Heart right ventricle (tissue), 16 donors: ENCODE results near the gene TCHHL1. TPM values are rescaled to one million over a fixed set of nuclear protein-coding genes. Genes with fewer than 3 reads are reported as not detected.

Source experiments
- ATAC-seq, 8 donors: fragments of 200-7000 bp; cut with Tn5 transposase; one replicate each; pipeline ENCODE4 v1.9.1; 2020; ENCODE audit warnings: mild to moderate bottlenecking in 8 of 8, moderate library complexity in 8 of 8, moderate number of reproducible peaks in 1 of 8
- DNase-seq, 2 donors: peaks; one replicate each; pipeline ENCODE4 v3.0.0-alpha.2; 2020
- H3K27ac ChIP-seq, 10 donors: fragments of 200-600 bp; sonication (generic) in 2 of 10; one replicate each; pipeline versions ENCODE4 v1.5.0 to v1.8.0; 2020 to 2022; ENCODE audit warnings: mild to moderate bottlenecking in 3 of 10
- H3K27me3 ChIP-seq, 7 donors: fragments of 200-600 bp; one replicate each; pipeline ENCODE4 v1.8.0; 2021 to 2022; ENCODE audit warnings: mild to moderate bottlenecking in 2 of 7
- H3K36me3 ChIP-seq, 9 donors: fragments of 200-600 bp; sonication (generic) in 1 of 9; one replicate each; pipeline versions ENCODE4 v1.5.0 to v1.8.0; 2020 to 2022; ENCODE audit warnings: mild to moderate bottlenecking in 2 of 9
- H3K4me1 ChIP-seq, 9 donors: fragments of 200-600 bp; sonication (generic) in 1 of 9; one replicate each; pipeline versions ENCODE4 v1.5.0 to v1.8.0; 2020 to 2022; ENCODE audit warnings: mild to moderate bottlenecking in 4 of 9
- H3K4me3 ChIP-seq, 10 donors: fragments of 200-600 bp; sonication (generic) in 2 of 10; one replicate each; pipeline versions ENCODE4 v1.5.0 to v1.8.0; 2020 to 2022; ENCODE audit warnings: mild to moderate bottlenecking in 7 of 10, moderate library complexity in 2 of 10
- H3K9me3 ChIP-seq, 11 donors: fragments of 200-600 bp in 10 of 11; sonication (generic) in 2 of 11; one replicate each; pipeline versions ENCODE4 v1.5.0 to v1.8.0; 2013 to 2022; ENCODE audit warnings: mild to moderate bottlenecking in 2 of 11, control low read depth in 1 of 11, moderate library complexity in 1 of 11
- WGBS, 2 donors: extraction: QIAGEN DNeasy Blood & Tissue Kit; methylation state at CpG; one replicate each; pipeline ENCODE4 v1.1.7; 2013; ENCODE audit warnings: inconsistent platforms in 1 of 2; 5-methylcytosine and 5-hydroxymethylcytosine counted together
- intact Hi-C, 10 donors: fragments of 100-400 bp; cut with DNase I; formaldehyde crosslinking; loops; one replicate each; pipeline versions ENCODE4 v1.11.1 to v1.14.2; 2022
- polyA plus RNA-seq, 2 donors: library from polyadenylated mRNA; stranded (reverse); fragments of 200-250 nt; gene quantifications; one replicate each; pipeline ENCODE4 v1.2.3, GENCODE V29; 2013
- total RNA-seq, 10 donors: library from RNA; stranded (reverse); fragmentation: NEBNext Ultra II Directional in 3 of 10; extraction: Animal tissue kit (Norgen Biotek cat#: 25700) in 3 of 10; gene quantifications; one replicate each; pipeline versions ENCODE4 v1.2.1 to v1.2.4, GENCODE V29; 2021 to 2023
- TF ChIP-seq, protein P1 (sequence below), 9 donors: fragments of 200-600 bp; sonication (generic) in 2 of 9; IDR thresholded peaks; one replicate each; pipeline versions ENCODE4 v1.5.0 to v1.8.0; 2021 to 2022; ENCODE audit warnings: antibody characterized with exemption in 9 of 9, mild to moderate bottlenecking in 5 of 9, moderate library complexity in 1 of 9
- donor health status: Arrhythmogenic right ventricular cardiomyopathy.
- donor health status: ischemic (EF 13 %, LVEDD 7.1; RV severe dilation, severe dysfunction).
- donor health status: healthy with polysubstance abuse.
- donor health status: DM: no; HTN: yes; CAD: no.
- donor health status: DM: no; HTN: no; CAD: no.
- donor health status: ischemic (EF 25% LVEDD 6.9; RV normal size, moderate dysfunction).
- donor health status: ischemic (EF 25% LVEDD 5.7; RV mildly dilated, moderate dysfunction).
- donor health status: healthy.
- donor health status: DM: yes; HTN: yes; CAD: no.
- donor health status: Ischemic cardiomyopathy.
- donor health status: ischemic (EF 35%, LVEDD 5.7; RV mildly dilated, moderate dysfunction).
- donor health status: nonischemic (EF 11% LVEDD 7.7; RV severe dilation, severe dysfunction).
- donor health status: DM: yes; HTN: yes; CAD: no.
- donor health status: PGD.
- donor health status: ischemic (EF 29% LVEDD 5.4; RV normal size, mild dysfunction).
- donor health status: nonischemic (EF 23%, LVEDD 6.1; RV moderate dilation, normal function).

The TCHHL1 gene
- total and polyA plus RNA-seq, 12 donors, result not detected

DNA sequence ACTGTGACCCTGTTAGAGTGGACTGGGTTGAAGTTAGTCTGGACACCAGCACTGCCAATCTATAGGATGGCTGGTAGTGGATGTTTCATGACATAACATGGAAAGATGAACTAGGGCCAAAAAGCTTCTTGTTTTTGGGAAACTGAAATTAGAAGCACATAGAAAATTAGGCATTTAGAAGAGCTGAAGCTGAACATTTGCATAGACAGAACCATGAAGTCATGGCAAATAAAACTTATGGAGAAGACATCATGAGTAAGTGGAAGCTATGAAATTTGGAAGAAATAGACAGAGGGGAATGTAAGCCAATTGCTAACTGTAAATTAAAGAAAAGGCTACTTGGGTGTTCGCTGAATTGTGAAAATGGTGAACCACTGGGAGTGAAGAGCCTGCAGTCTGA is 49.4 kb downstream of the TCHHL1 start:
- TF ChIP-seq, protein P1, sequence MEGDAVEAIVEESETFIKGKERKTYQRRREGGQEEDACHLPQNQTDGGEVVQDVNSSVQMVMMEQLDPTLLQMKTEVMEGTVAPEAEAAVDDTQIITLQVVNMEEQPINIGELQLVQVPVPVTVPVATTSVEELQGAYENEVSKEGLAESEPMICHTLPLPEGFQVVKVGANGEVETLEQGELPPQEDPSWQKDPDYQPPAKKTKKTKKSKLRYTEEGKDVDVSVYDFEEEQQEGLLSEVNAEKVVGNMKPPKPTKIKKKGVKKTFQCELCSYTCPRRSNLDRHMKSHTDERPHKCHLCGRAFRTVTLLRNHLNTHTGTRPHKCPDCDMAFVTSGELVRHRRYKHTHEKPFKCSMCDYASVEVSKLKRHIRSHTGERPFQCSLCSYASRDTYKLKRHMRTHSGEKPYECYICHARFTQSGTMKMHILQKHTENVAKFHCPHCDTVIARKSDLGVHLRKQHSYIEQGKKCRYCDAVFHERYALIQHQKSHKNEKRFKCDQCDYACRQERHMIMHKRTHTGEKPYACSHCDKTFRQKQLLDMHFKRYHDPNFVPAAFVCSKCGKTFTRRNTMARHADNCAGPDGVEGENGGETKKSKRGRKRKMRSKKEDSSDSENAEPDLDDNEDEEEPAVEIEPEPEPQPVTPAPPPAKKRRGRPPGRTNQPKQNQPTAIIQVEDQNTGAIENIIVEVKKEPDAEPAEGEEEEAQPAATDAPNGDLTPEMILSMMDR (IDR thresholded peaks at IDR 0.05), result no peak
- intact Hi-C loops, result no loop called here
- Histone ChIP-seq H3K27me3 (peaks cover 0 to 4% (median 0%) of the 10 kb centered on the region in 7 donors), H3K9me3 (no peaks in the 10 kb centered on the region), H3K4me3 (no peak overlapping the region), H3K4me1 (peaks cover 0 to 48% (median 14%) of the 10 kb centered on the region in 9 donors), H3K27ac (peak overlapping the region in 1 of 10 donors; percentile 98), H3K36me3 (no peaks in the 10 kb centered on the region)
- no peak for ATAC-seq
- WGBS, 2 donors, result 93 to 96% methylated on average over 1 of the region's 1 CpG
- no peak for DNase-seq

DNA sequence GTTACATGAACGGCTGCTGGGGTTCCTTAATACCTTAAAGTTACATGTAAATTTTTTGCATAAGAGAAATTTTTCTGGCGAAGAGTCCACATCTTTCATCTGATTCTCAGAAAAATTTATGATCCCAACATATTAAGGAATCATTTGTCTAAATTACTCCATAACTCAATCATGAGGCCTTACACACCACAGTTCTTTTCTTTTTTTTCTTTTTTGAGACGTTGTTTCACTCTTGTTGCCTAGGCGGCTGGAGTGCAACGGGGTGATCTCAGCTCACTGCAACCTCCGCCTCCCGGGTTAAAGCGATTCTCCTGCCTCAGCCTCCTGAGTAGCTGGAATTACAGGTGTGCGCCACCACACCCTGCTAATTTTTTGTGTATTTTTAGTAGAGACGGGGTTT is 50.0 kb downstream of the TCHHL1 start:
- H3K27me3 ChIP-seq, result peaks cover 0 to 4% (median 0%) of the 10 kb centered on the region in 7 donors
- peak overlapping the region in 1 of 10 donors; percentile 98 for H3K27ac ChIP-seq
- H3K9me3 ChIP-seq, result no peaks in the 10 kb centered on the region
- ATAC-seq (no peak), DNase-seq (no peak)
- no peak overlapping the region for H3K4me3 ChIP-seq
- TF ChIP-seq, protein P1 (IDR thresholded peaks at IDR 0.05), result no peak
- H3K36me3 ChIP-seq, result peaks cover 0 to 5% (median 0%) of the 10 kb centered on the region in 9 donors
- peaks cover 0 to 48% (median 17%) of the 10 kb centered on the region in 9 donors for H3K4me1 ChIP-seq
- intact Hi-C loops, result no loop called here
- WGBS, 2 donors, result 94 to 96% methylated on average over 10 of the region's 10 CpGs

DNA sequence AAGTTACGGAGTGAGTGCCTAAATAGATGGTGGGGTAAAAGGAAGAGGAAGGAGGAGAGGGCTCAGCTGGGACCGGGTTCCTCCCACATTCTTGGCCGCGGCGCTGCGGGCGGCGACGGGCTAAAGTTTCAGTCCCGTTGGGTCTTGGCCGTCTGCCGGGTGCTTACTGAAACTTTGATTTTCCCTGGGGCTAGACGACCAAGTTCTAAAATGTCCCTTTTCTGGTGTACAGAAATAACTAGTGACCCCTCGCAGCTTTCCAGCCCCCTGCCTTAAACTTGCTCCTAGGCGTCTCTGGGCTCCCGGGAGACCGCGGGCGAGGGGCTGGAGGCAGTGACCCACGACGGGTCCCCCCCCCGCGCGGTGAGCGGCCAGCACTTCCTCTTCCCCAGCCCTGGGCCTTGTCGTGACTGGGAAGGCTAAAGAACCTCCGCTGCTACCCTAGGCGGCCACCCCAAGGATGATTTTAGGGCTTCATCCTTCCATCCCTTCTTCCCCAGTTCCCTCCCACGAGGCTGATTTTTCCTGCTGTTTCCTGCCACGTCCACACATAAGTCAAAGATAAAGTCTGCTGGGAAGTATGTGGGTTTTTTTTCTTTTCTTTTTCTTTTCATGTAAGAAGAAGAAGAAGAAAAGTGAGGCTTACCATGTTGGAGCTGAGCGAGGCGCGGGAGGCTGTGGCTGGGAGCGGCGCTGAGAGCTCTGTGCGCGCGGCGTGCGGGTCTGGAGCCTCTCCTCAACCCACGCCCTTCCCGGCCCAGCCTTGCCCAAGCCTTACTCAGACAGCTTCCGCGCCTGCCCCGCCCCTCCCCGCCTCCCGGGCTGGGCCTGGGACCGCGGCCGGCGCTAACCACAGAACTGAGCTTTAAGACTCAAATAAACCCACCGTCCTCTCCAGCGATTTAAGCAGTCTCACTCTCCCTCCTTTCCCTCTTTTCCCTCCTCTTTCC is 52.3 kb downstream of the TCHHL1 start, which contains the start of gene S100A11:
Gene S100A11, minus strand, starts transcription at position 738 of the 950 bp plus-strand sequence. Its CDS starts 89 bp downstream, at position 649.
- TF ChIP-seq, protein P1 (IDR thresholded peaks at IDR 0.05), result no peak
- DNase-seq (peak; percentile 91 to 92), ATAC-seq (peak; percentile 96 to 97 (median 97))
- Histone ChIP-seq H3K27ac (peak within 1 kb of the TSS; percentile 83 to 98 (median 94)), H3K4me1 (peaks cover 0 to 63% (median 22%) of the 10 kb centered on the region in 9 donors), H3K4me3 (peak within 1 kb of the TSS; percentile 51 to 82 (median 66)), H3K27me3 (no peaks in the 10 kb centered on the region), H3K9me3 (no peaks in the 10 kb centered on the region), H3K36me3 (peaks cover 0 to 29% (median 16%) of the 10 kb centered on the region in 9 donors)
- intact Hi-C loops, result no loop called here
- 1% methylated on average over 53 of the region's 53 CpGs for WGBS, 2 donors

DNA sequence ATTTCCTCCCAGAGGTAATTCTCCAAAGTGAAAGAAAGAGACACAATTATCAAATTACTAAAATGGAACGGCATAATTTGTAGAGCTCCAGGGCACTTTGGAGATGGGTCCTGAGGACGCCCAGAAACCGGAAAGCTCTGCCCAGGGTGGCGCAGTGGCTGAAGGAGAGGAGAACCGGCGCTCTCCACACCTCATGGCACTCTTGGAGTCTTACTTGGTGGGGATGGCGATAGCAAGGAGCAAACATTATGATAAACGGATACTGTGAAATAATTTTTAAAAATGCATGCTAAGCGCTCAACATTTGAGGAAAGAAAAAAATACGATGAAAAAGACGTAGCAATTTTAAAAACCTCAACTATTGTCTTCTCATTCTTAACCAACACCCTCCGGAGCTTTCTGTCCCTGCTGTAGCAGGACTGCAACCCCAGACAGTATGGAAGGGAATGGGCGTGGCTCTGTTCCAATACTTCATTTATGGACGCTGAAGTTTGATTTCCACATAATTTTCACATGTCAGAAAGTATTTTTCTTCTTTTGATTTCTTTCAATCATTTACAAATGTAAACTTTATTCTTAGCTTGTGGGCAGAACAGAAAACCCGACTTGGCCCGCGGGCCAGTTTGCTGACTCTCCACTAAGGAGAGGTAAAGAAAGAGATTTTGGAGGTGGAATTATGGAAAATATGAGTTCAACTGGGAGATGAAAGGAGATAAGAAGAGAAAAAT is 53.2 kb downstream of the TCHHL1 start:
- intact Hi-C loops, result no loop called here

More for the DNA sequence above, 53.2 kb downstream of the TCHHL1 start:
- no peaks in the 10 kb centered on the region for H3K9me3 ChIP-seq
- TF ChIP-seq, protein P1 (IDR thresholded peaks at IDR 0.05), result no peak
- H3K4me3 ChIP-seq, result peak overlapping the region; percentile 51 to 82 (median 66)
- peak in 1 of 2 donors; percentile 16 for DNase-seq
- peak in 5 of 8 donors; percentile 14 to 54 (median 35) for ATAC-seq
- H3K36me3 ChIP-seq, result peaks cover 0 to 37% (median 16%) of the 10 kb centered on the region in 9 donors
- H3K27ac ChIP-seq, result peak overlapping the region; percentile 83 to 98 (median 94)
- peaks cover 0 to 70% (median 22%) of the 10 kb centered on the region in 9 donors for H3K4me1 ChIP-seq
- WGBS, 2 donors, result 29 to 40% methylated on average over 17 of the region's 17 CpGs
- no peaks in the 10 kb centered on the region for H3K27me3 ChIP-seq
